HG02884 (cell line): ENCODE measurements around the gene CXCL11.
"Not testable (repeated sequence)": the region's sequence is repeated elsewhere in the genome, so short reads cannot be mapped to it uniquely, and the experiment has no call there.

Experiments
- ATAC-seq: cut with Tn5 transposase; IDR thresholded peaks from one replicate; pipeline ENCODE4 v1.9.1; 2021; ENCODE audit warnings: mild to moderate bottlenecking, moderate library complexity; ENCODE audit not compliant: unreplicated experiment

Gene CXCL11

DNA sequence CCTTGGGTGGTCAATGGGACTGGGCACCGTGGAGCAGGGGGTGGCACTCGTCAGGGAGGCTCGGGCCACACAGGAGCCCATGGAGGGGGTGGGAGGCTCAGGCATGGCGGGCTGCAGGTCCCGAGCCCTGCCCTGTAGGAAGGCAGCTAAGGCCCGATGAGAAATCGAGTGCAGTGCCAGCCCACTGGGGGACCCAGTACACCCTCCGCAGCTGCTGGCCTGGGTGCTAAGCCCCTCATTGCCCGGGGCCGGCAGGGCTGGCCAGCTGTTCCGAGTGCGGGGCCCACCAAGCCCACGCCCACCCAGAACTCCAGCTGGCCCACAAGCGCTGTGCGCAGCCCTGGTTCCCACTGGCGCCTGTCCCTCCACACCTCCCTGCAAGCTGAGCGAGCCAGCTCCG is 7.4 kb upstream of the CXCL11 start:
- ATAC-seq, result not testable (repeated sequence)

DNA sequence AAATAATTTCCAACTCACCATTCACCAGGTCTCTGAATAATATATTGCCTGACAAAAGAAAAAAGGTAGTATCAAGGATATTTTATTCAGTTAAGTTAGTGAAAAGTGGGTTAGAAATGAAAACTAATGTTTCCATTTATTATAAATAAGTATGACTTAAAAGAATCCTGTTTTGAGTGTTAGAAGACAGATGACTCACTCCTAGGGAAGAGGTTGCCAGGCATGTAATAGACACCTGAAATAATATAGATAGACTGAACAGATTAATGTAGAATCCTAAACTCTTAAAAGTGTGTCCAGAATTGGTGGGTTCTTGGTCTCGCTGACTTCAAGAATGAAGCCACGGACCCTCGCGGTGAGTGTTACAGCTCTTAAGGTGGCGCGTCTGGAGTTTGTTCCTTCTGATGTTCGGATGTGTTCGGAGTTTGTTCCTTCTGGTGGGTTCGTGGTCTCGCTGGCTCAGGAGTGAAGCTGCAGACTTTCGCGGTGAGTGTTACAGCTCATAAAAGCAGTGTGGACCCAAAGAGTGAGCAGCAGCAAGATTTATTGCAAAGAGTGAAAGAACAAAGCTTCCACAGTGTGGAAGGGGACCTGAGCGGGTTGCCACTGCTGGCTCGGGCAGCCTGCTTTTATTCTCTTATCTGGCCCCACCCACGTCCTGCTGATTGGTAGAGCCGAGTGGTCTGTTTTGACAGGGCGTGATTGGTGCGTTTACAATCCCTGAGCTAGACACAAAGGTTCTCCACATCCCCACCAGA is 6.5 kb upstream of the CXCL11 start:
- ATAC-seq, result not testable (repeated sequence)

DNA sequence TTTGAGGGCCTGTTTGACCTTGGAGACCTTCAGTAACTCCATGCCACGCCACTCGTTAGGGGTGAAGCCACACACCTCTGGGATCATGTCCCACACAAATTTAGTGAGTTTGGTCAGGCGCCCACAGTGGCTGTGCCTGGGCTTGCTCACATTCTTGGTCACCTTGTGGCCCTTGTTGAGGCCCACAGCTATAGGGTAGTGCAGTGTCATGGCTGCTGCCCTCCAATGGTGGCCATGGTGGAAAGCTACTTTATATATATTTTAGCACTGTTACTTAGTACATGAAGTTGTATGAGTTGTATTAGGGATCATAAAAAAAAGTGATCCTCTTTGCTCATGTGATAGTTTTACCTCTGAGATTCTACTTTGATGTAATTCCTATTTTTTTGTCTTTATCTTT is 985 bp upstream of the CXCL11 start:
- ATAC-seq, result no peak

DNA sequence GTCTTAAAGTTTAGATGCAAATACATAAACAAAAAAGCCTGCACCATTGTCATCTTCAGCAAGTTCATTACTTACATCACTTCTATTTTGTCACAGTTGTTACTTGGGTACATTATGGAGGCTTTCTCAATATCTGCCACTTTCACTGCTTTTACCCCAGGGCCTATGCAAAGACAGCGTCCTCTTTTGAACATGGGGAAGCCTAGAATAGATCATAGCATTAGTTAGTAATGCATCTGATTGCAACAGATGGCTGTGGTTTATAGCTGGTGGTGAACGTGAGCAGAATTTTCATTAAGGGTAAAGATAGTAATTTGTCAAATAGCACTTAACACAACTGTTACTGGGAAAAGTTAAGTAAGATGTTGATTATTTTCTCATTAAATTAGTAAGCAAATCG is 729 bp downstream of the CXCL11 start:
- ATAC-seq, result peak; percentile 62

DNA sequence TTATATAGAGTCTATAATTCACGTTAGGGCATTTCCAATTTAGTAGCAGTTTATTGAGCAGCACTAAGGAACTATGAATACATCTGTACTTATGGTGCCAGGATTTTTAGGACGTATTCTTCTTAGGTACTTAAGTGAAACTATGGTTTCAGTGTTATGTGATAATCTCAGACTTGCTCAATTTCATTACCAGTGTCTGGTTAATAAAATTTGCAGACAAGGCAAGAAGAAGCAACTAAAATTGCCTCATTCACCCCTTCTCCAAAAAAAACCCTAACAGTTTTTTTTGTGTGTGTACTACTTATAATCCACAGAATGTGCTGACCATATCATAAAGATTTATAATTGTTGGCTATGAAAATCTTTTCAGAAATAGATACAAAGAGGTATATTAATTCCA is 6.6 kb downstream of the CXCL11 start:
- ATAC-seq, result no peak

DNA sequence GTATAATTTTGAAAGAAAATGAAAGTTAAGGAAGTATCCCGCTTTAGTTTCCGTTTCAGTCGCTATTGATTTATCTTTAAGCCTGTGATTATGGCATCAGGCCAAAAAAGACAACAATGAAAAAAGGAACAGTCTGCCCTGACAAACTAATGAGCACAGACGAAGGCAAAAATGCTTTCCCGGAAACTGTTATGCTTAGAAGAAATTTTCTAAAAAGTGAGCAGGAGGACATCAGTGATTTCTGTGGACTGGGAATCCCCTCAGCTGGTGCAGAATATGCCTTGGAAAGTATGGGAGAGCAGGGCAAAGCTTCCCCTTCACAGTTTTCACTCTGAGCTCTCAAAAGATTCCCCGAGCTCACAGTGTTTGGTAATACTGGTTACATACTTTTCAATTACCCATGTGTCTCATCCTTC is 7.5 kb downstream of the CXCL11 start:
- ATAC-seq, result no peak

DNA sequence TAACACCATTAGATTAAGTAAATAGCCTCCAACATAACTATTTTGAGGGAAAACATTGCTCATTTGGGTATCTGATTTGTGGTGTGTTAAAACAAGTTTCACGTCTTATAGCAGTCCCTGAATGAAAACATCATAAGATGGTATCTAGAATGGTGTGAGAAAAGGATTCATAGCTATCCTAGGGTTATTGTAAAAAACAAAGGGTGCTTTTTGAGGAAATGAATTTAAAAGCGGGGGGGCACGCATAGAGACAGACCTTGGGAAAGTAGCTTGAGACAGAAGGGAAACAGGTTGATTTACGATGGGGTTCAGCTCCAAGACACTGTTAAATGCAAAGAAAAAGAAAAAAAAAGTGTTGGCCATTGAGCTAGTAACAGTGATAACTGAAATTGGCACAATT is 11.8 kb downstream of the CXCL11 start:
- no peak for ATAC-seq

DNA sequence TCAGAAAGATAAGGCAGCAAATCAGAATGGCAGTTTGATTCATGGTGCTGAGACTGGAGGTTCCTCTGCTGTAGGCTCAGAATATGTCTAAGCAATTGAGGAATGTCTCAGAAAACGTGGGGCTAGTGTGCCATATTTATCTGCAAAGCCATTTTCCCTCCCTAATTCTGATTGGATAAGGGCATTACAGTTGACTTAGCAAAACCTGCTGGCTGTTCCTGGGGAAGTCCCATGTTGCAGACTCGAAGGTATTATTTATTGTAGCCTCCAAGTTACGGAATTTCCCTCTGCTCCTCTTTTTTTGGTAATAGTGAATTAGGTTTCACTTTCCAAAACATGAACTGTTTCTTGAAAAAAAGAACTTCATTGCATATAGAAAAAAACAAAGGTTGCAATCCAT is 12.5 kb downstream of the CXCL11 start, which contains the start of gene CXCL10:
Gene CXCL10, minus strand, starts transcription at position 109 of the 400 bp plus-strand sequence. Its CDS starts 66 bp downstream, at position 43.
- no peak for ATAC-seq

DNA sequence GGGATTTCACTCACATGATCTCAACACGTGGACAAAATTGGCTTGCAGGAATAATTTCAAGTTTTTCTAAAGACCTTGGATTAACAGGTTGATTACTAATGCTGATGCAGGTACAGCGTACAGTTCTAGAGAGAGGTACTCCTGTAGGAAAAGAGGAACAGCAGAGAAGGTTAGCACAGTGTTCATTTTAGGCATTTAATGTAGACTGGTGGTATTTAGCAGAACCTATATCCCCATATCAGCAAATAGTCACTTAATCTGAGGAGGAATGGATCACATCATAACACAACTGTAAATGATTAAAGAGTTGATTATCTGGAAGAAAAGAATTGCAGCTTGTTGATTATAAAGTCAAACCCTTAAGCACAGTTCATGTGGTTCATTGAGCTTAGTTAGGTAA is 13.2 kb downstream of the CXCL11 start:
- ATAC-seq, result no peak

DNA sequence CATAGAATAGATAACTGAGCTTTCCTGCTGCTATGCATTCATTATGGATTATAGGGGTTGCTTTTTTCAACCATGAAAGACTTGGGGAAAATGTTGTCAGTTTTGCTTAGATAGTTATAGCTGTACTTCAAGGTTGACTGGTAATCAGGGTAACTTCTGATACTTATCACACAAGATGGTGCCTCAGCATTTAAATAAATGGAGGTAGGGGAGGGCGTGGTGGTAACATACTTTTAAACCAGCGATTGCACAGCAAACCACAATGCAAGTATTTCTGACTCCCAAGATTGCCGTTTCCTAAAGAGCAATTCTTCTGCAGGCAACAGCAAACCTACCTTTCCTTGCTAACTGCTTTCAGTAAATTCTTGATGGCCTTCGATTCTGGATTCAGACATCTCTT is 13.8 kb downstream of the CXCL11 start:
- ATAC-seq, result no peak

DNA sequence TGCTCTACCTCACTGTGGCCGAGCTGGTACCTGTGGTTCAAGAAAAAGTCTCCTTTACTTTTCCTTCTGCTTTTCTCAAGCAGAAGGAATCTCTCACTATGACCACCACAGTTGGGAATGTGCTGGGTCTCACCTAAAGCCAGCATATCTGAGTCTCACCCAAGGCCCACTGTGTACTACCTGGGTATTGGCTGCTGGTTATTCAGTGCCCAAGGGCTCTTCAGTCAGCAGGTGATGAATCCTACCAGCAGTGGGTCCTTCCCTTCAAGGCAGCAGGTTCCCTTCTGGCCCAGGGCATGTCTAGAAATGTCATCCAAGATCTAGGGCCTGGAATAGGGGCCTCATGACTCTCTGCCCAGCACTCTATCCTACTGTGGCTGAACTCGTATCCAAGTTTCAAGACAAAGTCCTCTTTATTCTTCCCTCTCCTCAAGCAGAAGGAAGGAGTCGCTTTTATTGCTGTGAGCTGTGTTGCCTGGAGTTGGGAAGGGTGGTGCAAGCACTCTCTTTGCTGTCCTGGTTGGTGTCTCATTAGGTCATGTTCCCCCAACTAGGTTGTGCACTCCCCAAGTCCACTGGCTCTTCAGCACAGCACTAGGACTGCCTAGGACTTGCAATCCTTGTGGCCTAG is 18.7 kb downstream of the CXCL11 start:
- no peak for ATAC-seq

DNA sequence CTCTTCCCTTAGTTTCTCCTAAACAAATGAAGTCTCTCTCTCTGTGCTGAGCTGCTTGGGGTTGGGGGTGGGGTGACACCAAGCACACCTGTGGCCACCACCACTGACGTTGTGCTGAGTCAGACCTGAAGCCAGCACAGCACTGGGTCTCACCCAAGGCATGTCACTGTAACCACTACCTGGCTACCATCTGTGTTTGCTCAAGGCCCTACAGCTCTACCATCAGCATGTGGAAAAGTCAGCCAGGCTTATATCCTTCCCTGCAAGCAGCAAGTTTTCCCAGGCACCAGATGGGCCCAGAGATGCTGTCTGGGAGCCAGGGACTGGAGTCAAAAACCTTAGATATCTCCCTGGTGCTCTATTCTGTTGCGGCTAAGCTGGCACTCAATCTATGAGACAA is 19.5 kb downstream of the CXCL11 start:
- peak; percentile 74 for ATAC-seq

DNA sequence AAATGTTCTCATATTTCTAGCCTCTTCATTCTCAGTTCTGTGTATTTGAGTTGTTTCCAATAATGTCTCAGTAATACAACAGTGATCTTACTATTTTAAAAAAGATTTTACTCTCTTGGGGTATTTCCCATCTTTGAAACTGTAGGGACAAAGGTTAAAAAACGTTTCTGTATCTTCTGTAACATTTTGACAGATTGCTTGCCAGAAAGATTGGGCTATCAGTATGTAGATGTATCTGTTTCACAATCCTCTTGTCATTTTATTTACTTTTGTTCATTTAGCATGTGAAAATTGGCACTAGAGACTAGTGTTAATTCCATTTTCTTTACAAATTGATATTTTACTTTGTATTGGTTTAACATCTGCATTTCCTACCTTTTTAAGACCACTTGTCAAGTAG is 22.3 kb downstream of the CXCL11 start:
- no peak for ATAC-seq

DNA sequence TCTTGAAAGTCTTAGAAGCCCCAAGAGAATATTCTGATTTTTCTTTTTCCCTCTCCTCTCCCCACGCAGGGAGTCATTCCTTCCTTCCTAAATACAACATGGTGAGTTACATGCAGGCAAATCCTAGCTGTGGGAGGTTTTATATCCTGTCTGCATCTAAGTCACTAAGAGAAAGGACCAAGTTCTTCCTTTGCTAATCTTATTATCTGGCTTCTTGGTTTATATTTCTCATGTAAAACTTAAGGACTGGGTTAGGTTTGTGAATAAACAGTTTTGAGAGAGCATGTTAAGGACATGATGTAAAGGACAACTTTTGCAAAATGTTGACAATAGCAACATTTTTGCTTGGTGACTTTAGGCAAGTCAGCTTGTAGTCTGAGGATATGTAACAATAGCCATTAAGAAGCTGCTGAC is 23.5 kb downstream of the CXCL11 start:
- no peak for ATAC-seq

DNA sequence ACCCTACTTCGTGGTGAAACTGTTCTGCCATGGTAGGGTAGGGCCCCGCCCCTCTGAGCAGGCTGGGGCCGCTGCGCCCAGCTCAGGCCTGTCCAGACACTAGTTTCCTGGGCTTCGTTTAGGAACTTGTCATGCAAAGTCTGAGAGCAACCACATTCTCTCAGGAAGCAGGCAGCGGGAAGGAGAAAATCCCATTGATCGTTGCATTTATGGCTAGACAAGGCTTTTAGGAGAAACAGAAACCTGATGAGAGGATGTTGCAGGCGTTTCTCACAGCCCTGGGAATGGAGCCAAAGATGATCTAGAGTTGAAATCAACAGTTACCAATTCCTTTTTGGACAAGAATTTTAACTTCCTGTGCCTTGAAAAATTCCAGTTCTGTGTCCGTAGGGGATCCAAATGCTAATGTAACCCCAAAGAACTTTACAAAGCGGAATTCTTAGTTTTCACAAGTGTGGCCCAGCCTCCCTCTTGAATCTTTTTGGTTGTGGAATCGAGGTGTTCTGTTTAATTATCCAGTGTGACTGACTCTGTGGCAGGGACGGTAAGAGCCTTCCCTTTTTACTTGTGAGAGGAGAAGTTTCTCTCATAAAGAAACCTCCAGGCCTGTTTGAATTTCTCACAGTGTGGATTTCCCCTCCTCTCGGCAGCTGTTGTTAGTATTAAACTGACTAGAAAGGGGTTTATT is 24.0 kb downstream of the CXCL11 start:
- peak; percentile 67 for ATAC-seq

DNA sequence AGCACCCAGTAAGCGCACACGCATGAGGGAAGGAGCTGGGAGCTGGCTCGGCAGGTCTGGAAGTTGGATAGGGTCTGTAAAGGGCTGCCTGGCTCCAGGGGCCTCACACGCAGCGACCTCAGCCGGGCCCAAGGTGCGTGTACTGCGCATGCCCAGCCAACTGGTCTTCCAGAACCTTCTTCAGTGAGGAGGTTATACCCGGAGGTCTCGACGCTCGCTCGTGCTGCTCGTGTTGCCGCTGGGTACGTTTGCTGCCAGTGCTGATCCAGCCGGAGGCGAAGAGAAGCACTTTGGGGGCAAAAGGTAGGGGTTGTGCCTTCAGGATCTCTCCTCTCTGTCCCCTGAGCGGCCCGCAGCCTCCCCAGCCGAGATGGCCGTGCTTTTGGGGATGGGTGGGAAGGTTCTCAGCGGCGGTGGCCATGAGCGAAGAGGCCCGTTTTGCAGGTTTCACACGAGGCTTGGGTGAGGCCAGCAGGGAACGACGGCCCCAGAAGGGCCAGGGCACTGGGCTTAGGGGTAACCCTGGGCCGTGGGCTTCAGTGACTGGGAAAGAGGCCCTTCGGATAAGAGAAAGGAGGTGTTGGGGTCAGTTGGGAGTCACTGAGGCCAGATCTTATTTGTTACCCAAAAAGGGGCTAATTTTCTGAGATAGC is 24.7 kb downstream of the CXCL11 start:
- ATAC-seq, result no peak

DNA sequence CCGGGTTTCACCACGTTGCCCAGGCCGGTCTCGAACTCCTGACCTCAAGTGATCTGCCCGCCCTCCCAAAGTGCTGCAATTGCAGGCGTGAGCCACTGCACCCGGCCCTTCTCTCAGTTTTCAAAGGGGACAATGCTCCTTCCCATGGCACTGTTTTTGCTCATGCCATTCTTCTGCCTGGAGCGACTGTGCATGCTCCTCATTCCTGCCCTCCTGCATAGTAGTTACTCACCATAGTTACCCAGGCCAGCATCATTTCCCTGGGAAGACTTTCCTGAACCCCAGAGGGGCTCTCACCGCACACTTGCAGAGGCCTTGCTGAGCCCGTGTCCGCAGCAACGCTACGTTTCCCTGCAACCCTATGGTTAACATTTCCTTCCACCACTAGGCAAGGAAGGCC is 25.3 kb downstream of the CXCL11 start:
- ATAC-seq, result no peak

DNA sequence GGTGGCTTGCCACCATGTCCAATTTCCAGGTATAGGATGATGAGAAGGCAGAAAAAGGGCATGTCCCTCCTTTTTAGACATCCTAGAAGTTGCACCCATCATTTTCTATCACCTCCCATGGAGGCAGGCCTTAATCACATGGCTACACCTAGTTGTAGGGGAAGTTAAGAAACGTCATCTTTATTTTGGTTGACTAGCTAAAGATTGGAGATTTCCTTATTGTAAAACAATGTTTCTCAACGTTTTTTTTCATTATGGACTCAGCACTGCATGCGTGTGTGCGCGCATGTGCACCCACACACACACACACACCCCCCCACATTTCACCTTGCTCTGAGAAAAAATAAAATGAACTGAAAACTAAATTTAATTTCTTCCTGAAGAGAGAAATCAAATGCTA is 26.6 kb downstream of the CXCL11 start:
- no peak for ATAC-seq

DNA sequence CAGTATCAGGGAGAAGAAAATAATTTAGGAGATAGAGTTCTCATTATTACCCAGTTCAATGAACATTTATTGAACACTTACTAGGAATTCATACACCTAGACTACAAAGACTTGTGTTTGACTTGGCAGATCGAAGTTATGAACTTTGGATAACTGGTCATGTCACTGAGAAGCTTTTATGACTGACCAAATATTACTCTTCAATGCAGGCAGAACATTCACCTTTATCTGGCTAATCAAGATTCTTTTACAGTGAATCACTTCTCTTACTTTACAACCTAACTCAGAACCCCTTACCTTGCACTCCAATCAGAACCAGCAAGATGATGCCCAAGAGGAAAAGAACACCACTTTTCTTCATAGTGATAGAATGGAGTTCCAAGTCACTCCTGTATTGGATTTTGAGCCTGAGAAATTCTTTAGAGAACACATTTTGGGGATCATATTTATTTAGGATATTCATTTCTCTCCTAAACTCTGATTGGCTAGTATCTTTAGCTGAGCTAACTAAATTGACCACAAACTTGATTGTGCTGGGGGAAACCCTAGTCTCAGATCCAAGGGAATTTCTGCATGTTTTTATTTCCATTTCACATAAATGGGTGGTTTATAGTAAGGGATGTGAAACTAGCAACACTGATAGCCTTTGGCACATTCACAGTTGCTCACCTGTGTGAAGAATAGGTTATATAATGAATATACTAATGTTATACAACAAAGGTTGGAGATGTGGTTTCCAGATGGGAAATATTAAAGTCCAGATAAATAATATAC is 28.6 kb downstream of the CXCL11 start, which contains the start of gene CXCL9:
Gene CXCL9, minus strand, starts transcription at position 421 of the 774 bp plus-strand sequence. Its CDS starts 60 bp downstream, at position 361.
- no peak for ATAC-seq

DNA sequence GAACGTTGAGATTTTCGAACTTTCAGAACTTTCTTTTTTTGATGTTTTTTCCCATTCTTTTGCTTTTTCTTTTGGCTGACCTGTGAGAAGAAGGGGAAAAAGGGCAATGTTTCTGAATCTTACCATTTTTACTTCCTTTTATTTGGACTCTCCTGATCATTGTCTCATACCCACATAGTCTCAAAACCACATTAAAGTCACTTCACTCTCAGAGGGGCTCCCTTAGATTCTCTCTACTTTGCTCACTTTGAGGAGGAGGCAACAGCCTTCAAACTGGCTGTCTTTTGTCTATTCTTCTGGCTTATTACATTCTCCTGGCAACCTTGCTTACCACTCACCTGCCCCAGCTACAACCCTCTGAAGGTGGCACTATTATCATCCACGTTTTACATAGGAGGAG is 32.2 kb downstream of the CXCL11 start:
- ATAC-seq, result no peak

DNA sequence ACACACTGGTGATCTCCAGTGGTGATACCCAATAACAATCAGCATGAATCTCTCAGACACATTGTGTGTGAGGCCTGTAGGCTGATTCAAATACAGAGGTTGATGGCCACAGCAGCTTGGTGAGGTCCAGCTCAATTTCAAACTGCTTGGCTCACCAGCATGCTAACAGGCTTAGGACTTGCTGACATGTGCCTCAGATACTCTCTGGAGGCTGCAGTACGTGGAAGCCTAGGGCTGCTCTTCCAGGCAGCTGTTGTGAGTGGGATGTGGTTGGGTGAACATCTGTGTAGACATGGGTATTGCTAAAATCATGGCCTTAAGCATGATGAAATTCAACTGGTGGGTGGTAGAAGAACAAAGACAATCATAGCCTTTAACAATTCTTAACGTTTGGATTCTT is 32.8 kb downstream of the CXCL11 start:
- peak; percentile 52 for ATAC-seq
